Osteocyte (in vitro differentiated cells): Measurements from ENCODE around the gene HOXB3. TPM values are rescaled to one million over a fixed set of nuclear protein-coding genes. Genes with fewer than 3 reads are reported as not detected.

Experiments used
- DNase-seq: peaks from one replicate; pipeline ENCODE4 v3.0.0; 2021; ENCODE audit warnings: mixed read lengths; ENCODE audit not compliant: unreplicated experiment; ENCODE audit errors: extremely low spot score
- H3K27ac Mint-ChIP-seq: one replicate; pipeline ENCODE4 v1.8.0; 2021; ENCODE audit warnings: mild to moderate bottlenecking, mixed read lengths; ENCODE audit not compliant: unreplicated experiment
- H3K27me3 Mint-ChIP-seq: one replicate; pipeline ENCODE4 v1.8.0; 2021; ENCODE audit warnings: mixed read lengths; ENCODE audit not compliant: unreplicated experiment
- H3K36me3 Mint-ChIP-seq: one replicate; pipeline ENCODE4 v1.8.0; 2021; ENCODE audit warnings: mixed read lengths; ENCODE audit not compliant: unreplicated experiment
- H3K4me1 Mint-ChIP-seq: one replicate; pipeline ENCODE4 v1.8.0; 2021; ENCODE audit warnings: mixed read lengths; ENCODE audit not compliant: unreplicated experiment
- H3K4me3 Mint-ChIP-seq: one replicate; pipeline ENCODE4 v1.8.0; 2021; ENCODE audit warnings: mild to moderate bottlenecking, moderate library complexity, mixed read lengths; ENCODE audit not compliant: unreplicated experiment
- H3K9me3 Mint-ChIP-seq: one replicate; pipeline ENCODE4 v1.8.0; 2021; ENCODE audit warnings: mixed read lengths; ENCODE audit not compliant: unreplicated experiment
- total RNA-seq: library from RNA; stranded (reverse); gene quantifications from 2 replicates; pipeline ENCODE4 v1.2.1, GENCODE V29; 2021
- TF ChIP-seq, protein P1 (sequence below): fragments of 200-600 bp; sonication (generic); IDR thresholded peaks from 2 replicates; pipeline ENCODE4 v1.5.0; 2021; ENCODE audit warnings: antibody characterized with exemption, mild to moderate bottlenecking, moderate library complexity

HOXB3 gene
- total RNA-seq, 1 donor from 2014 or later: 0.46 TPM

GRCh38 chr17:48555258-48556228, 34.5 kb downstream of the HOXB3 start:
- no peak overlapping the region for H3K4me3 Mint-ChIP-seq
- peaks cover 3% of the 10 kb centered on the region for H3K4me1 Mint-ChIP-seq
- TF ChIP-seq, protein P1, sequence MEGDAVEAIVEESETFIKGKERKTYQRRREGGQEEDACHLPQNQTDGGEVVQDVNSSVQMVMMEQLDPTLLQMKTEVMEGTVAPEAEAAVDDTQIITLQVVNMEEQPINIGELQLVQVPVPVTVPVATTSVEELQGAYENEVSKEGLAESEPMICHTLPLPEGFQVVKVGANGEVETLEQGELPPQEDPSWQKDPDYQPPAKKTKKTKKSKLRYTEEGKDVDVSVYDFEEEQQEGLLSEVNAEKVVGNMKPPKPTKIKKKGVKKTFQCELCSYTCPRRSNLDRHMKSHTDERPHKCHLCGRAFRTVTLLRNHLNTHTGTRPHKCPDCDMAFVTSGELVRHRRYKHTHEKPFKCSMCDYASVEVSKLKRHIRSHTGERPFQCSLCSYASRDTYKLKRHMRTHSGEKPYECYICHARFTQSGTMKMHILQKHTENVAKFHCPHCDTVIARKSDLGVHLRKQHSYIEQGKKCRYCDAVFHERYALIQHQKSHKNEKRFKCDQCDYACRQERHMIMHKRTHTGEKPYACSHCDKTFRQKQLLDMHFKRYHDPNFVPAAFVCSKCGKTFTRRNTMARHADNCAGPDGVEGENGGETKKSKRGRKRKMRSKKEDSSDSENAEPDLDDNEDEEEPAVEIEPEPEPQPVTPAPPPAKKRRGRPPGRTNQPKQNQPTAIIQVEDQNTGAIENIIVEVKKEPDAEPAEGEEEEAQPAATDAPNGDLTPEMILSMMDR: no peak
- no peak overlapping the region for H3K27ac Mint-ChIP-seq
- no peaks in the 10 kb centered on the region for H3K9me3 Mint-ChIP-seq
- DNase-seq: no peak
- peaks cover 91% of the 10 kb centered on the region for H3K27me3 Mint-ChIP-seq
- no peaks in the 10 kb centered on the region for H3K36me3 Mint-ChIP-seq

DNA sequence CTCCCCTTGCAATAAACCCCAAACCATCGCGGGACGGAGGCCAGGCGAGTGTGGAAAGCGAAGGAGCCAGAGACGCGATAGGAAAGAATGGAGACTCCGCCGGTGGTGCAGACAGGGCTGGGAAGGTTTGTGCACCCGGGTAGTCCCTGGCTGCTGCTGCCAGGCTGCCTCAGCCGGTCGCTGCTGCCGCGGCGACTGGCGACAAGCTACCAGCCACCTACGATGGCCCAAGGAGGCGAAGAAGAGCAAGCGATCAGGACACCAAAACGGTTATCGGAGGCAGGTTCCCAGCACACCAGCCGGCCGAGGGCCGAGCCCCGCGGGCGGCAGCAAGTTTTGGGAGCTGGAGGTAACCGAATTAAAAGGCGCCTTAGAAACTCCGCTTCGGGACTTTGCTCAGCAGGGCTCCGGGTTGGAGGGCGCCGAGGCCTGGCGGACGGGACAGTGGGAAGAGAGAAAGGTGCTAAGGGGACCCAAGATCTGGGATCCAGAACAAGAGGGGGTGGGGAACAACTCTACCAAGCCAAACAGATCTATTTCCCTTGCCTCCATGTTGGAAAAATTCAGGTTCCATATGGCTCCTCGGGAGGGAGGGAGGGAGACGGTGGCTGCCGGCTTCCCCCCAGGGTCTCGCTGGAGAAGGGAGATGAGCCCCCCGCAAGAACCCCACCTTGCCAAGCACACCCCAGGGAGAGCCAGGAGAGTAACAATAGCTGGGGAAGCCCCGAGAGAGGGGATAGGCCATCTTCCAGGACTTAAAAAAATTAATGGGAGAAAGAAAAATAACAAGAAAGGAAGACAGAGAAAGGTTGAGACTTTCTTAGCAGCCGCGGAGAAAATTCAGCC, 35.4 kb downstream of the HOXB3 start:
- Mint-ChIP-seq H3K27ac (no peak overlapping the region), H3K4me1 (peaks cover 3% of the 10 kb centered on the region), H3K36me3 (no peaks in the 10 kb centered on the region), H3K27me3 (peaks cover 89% of the 10 kb centered on the region), H3K4me3 (no peak overlapping the region), H3K9me3 (no peaks in the 10 kb centered on the region)
- TF ChIP-seq, protein P1: no peak
- DNase-seq: no peak

DNA sequence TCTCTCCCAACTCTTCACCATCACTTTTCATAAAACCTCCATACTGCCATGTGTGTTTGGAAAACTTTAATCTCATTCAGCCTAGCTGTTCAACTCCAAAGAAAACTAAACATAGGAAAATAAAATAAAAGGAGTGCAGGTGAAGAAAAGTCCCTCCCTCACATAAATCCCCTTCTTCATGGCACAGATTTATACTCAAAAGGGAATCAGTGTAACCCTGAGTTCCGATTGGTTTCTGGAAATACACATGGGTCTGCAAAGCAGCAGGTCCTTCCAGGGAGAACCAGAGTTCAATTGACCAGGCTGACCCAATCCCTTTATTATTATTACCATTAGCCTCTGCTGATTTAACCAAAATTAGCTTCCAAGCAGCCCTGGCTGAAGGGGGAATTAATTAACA, 36.2 kb downstream of the HOXB3 start:
- Mint-ChIP-seq H3K27ac (no peak overlapping the region), H3K36me3 (no peaks in the 10 kb centered on the region), H3K4me1 (peaks cover 3% of the 10 kb centered on the region), H3K9me3 (no peaks in the 10 kb centered on the region), H3K27me3 (peaks cover 86% of the 10 kb centered on the region), H3K4me3 (no peak overlapping the region)
- DNase-seq: no peak
- TF ChIP-seq, protein P1: no peak

DNA sequence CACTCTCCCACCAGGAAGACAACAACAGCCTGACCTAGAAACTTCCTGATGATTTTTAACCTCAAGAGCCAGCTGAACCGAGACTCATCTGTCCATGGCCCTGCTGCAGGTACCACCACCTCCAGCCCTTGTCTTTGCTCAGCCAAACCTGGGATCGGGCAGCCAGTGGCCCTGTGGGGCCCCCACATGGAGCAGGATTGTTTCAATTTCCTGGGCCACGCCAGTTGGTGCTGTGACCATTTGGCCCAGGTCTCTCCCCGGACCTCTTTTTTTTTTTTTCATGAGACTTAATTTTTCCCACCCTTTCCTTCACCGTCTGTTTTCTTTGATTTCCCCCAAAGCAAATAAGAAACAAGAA, 36.9 kb downstream of the HOXB3 start:
- H3K4me1 Mint-ChIP-seq: peaks cover 3% of the 10 kb centered on the region
- H3K4me3 Mint-ChIP-seq: no peak overlapping the region
- no peaks in the 10 kb centered on the region for H3K36me3 Mint-ChIP-seq
- TF ChIP-seq, protein P1: no peak
- no peaks in the 10 kb centered on the region for H3K9me3 Mint-ChIP-seq
- H3K27me3 Mint-ChIP-seq: peaks cover 85% of the 10 kb centered on the region
- no peak for DNase-seq
- H3K27ac Mint-ChIP-seq: no peak overlapping the region
